GM19099 (cell line): ENCODE results near the gene SGF29.
"Not testable (repeated sequence)": the region's sequence is repeated elsewhere in the genome, so short reads cannot be mapped to it uniquely, and the experiment has no call there.

Experiments
- POLR2A ChIP-seq: IDR thresholded peaks from 3 replicates; pipeline ENCODE4 v1.6.1; 2011; ENCODE audit warnings: low read depth; ENCODE audit not compliant: insufficient read length; ENCODE audit errors: extremely low read depth

Gene SGF29

DNA sequence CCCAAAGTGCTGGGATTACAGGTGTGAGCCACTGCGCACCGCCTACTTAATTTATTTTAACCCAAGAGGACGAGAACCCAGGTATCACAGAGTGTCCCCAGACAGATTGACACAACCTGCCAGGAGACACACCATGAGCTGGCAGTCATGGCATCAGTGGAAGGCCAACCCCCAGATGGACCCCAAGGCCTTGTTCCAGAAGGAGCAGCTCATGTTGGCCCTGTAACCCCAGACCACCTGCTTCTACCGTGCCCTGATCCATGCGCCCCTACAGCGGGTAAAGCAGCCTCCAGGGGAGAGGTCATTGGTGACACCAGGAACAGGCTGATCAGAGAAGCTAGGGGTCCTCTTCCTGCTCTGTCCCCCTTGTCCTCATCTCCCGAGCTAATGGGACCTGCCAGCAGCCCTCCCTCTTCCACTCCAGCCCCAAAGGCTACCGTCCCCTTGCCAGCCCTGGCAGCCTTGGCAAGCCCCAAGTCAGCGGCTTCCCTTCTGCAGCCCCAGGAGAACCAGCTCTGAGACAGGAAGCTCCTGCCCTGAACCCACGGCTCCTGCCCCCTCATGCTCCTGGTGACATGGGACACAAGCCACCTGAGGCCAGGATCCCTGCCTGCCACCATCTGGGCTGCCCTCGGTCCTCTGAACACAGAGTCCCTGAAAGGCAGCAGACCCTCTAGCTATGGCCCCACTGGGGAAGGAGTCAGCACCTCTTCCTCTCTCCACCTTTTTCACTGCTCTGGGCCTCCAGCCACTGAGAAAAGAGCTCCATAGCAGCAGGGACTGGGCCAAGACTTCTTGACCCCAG, 49.9 kb downstream of the SGF29 start:
- TF ChIP-seq POLR2A = no peak

DNA sequence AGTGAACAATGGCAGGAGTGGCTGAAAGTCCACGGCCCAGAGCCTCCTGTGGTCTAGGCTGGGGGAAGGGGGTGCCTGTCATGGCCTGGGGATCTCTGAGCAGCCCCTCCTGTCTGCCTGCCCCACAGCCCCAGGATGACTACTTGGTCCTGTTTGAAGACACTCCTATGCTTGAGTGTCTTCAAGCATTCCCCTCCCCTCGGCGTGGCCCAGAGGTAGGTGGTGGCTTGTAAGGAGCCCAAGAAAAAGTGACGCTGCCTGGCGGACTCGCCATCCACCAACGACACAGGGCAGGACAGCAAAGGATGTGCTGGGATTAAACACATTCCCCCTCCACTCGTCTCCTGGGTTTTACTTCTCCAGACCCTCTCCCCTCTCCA, 50.5 kb downstream of the SGF29 start:
- no peak for TF ChIP-seq POLR2A

- no peak for TF ChIP-seq POLR2A
These were observed 52.8 kb downstream of the SGF29 start for GRCh38 chr16:28606291-28607115.

DNA sequence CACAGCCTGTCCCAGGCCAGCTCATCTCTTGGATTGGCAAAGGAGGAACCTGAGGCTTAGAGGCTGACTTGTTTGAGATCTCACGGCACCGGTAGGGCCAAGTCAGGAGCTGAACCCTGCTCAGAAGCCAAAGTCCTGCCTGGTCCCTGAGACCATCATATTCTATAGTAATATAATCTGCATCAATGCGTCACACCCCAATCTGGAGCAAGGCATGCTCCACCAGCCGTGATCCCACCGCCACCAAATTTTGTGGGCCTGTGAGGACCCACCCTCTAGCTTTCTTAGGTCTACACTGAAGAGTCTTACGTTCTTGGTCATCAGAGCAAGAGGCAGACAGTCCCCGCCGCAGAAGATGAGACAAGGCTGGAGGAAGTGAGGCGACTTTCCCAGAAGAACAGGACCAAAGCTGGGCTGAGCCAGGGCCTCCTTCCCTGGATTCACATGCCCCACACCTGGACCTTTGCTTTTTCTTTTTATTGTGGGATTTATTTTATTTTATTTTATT, 53.5 kb downstream of the SGF29 start:
- TF ChIP-seq POLR2A = no peak

DNA sequence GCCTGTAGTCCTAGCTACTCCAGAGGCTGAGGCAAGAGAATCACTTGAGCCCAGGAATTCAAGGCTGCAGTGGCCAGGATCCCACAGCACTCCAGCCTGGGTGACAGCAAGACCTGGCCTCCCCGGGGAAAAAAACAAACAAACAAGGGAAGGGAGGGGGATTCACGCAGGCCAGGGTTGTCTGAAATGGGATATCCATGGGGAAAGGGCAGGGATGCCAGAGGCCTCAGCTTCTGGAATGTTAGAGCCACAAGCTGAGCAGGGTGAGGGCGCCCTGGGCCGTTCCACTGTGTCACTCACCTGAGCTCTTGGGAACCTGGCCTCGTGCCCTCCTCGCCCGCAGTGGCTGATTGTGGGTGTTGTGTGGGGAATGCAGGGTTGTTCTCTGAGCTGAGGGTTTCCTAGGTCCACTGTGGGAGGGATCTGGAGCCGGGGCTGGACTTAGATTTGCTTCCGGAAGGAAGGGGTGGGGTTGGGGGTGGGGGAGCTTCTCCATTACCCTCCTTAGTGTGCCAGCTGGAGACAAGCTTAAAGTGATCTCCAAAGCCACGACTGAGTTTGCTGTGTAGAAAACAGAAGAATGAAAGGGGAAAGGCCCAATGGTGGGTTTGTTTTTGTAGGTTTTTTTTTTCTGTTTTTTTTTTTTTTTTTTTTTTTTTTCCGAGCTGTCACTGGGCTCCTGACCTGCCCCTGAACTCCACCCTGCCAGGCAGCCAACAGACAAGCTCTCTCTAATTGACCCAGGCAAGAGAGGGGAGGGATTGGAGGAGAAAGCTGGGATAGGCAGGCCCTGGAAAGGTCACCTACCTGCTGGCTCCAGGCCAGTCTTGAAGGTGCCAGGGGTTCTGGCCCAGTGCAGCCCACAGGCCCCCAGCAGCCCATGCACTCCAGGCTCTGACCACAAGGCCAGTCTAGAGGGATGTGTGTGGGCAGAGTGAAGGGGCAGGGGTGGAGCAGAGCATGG, 56.2 kb downstream of the SGF29 start, which contains the start of gene SULT1A1:
TSS of gene SULT1A1 (minus strand) at position 414 of the 964 bp plus-strand sequence. CDS start 1,189 bp downstream, outside the sequence.
- no peak for TF ChIP-seq POLR2A

DNA sequence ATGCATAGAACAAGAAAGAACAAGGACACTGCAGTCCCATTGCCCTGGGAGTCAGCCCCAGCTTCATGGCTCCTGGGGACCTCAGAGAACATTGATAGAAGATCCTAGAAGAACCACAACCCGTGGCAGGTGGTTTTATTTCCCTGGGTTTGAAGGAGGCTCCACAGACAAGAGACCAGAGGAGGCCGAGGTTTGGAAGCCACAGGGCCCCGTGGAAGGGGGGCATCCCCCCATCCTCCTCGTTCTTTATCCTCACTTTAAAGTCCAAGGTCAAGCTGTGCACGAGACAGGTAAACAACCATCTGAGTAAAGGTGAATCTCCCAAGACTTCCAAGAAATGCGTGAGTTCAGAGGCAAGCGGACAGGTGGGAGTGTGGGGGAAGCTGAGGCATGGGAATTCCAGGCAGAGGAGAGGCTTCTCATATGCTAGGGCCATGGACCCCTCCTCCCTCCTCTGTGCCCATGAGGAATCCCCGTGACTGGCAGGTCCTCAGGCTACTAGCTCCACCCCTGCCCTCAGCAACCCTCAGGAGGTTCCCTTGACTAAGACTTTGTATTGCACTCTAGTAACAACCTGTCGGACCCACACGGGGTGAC, 57.0 kb downstream of the SGF29 start:
- TF ChIP-seq POLR2A = no peak

DNA sequence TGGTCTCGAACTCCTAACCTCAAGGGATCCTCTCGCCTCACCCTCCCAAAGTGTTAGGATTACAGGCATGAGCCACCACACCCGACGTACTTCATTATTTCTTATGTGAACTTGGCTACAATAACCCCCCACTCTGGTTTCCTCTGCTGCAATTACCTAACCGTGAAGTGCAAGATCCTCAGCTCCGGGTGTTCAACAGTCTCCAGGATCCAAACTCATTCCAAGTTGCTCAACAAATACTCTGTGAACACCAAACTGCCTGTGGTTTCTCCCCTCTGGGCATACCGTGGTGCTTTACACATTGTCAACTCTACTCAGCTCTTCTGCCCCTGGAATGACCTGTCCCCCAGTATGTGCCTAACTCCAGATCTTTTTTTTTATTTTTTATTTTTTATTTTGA, 62.9 kb downstream of the SGF29 start:
- TF ChIP-seq POLR2A = no peak

DNA sequence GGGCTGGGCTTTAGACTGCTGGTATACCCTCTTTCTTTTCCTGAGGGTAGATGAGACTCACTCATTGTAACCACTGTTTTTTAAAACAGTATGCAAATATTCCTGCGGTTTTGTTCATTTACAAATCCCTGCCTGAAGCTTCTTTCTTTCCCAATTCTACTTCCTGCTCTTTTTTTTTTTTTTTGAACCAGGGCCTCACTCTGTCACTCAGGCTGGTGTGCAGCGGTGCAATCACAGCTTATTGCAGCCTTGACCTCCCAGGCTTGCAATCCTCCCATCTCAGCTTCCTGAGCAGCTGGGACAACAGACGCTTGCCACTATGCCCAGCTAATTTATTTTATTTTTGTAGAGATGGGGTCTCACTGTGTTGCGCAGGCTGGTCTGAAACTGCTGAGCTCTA, 64.2 kb downstream of the SGF29 start:
- TF ChIP-seq POLR2A = no peak

GRCh38 chr16:28621481-28622155, 67.9 kb downstream of the SGF29 start:
- TF ChIP-seq POLR2A = no peak

DNA sequence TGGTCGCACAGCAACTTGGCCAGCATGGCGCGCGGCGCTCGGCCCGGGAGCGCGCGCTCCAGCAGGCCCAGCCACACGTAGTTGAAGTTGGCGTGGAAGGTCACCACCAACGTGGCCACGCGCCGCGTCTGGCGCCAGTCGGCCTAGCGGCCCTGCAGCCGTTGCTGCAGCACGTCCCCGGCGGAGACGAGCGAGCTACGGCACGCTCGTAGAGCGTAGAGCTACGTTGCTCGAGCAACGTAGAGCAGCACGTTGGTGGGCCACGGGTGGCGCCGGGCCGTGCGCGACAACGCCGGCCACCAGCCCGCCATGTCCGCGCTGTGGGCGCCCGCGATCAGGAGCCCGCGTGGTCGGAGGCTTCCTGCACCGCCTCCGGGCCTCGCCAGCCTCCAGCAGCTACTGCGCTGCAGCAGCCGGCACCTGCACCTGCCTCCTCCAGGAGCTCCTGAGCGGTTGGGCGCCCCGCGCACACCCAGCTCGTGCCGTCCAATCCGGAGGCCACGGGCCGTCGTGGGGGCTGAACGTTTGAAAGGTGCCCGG, 69.5 kb downstream of the SGF29 start:
- TF ChIP-seq POLR2A = no peak

GRCh38 chr16:28637765-28638164, 84.0 kb downstream of the SGF29 start, which contains the start of gene NPIPB8:
NPIPB8 (plus strand) TSS chr16:28638065; CDS start chr16:28638361, 296 bp downstream.
- not testable (repeated sequence) for TF ChIP-seq POLR2A
